GM18873 (cell line): Measurements from ENCODE around the gene RPL6.

Source experiments
- ATAC-seq: cut with Tn5 transposase; IDR thresholded peaks from one replicate; pipeline ENCODE4 v1.9.1; 2021; ENCODE audit warnings: mild to moderate bottlenecking, moderate library complexity, moderate number of reproducible peaks; ENCODE audit not compliant: unreplicated experiment, low FRiP score

The RPL6 gene

DNA sequence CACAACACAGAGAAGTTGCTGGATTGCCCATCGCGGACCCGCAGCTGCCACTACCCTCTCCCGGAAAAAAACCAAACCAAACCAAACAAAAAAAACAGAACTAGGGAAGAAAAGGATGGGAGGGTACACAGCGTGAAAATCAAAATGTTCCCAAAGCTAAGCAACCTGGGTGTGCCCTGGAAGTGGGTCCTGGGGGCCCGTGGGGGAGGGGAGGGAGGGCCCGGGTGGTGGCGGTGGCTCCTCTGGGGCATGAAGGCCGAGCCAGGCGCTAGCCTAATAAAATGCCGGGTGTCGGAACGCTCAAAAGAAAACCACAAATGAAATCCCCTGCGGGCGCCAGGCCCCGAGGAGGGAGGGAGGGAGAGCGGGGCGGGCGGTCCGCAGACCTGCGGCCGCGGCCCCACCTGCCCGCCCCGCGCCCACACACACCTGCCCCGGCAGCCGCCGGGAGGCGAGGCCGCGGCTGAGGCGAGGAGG lies 28.0 kb downstream of the RPL6 start:
- ATAC-seq: no peak

DNA sequence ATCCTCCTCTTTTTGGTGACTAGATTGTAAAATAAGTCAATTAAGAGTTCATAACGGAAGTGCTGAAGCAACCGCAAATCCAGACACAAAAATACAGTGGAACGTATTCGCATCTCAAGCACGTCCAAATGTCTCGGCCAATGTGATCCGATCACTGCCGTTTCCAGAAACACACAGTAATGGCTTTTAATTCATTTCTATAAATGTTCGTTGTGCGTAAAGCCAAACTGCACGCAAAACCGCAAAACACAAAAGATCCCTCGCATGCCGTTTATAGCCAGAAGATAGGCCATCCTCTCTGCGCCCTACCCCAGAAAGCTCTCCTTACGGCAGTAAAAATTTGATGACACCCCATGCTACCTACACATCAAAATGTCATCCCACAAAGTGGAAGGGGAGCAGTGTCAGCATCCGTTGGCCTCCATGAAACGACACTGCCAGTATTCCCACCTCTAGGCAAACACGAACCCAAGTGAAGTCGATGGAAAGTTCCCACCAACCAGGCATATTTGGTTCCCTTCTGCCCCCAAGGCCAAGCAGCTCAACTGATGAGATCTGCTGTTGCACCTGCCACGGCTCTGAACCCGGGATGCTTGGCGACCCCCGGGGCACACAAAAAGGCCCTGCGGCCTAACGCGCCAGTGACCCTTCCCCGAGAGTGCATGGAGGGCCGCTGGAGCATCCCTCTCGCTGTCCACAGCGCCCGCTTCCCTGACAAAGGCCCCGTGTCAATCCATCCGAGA lies 28.6 kb downstream of the RPL6 start:
- ATAC-seq: no peak

DNA sequence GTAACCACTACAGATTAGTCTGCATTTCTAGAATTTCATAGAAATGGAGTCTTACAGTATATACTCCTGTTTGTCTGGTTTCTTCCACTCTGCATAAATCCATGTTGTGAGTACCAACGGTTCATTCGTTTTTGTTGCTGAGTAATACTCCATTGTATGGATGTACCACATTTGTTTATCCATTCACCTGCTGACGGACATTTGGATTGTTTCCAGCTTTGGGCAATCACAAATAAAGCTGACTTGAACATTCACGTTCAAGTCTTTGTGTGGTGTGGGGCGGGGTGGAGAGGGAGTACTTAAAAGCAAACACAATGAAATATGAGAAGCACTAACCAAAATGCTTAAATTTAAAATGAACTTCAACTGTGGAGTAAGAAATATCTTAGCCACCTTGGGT lies 34.3 kb downstream of the RPL6 start:
- ATAC-seq: no peak

GRCh38 chr12:112374166-112374740 lies 35.2 kb downstream of the RPL6 start:
- ATAC-seq: no peak

DNA sequence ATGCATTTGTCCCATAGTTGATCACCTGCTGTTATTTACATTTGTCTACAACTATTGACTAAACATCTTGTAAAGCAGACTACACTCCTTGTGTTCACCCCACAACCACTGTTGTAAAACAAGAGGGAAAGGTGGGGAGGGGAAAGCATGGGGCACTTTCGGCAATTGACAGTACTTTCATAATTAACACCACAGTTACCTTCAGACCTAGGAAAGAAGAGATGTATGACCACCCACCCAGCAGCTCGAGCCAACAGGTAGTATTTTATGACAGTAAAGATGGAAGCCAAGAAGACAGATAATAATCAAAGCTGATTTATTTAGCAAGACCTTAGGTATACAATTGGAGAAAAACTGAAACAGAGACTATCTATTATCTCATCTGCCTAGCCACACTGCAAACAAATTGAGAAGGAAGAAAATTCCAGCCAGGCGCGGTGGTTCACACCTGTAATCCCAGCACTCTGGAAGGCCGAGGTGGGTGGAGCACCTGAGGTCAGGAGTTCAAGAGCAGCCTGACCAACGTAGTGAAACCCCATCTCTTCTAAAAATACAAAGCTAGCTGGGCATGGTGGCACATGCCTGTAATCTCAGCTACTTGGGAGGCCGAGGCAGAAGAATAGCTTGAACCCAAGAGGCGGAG lies 38.4 kb downstream of the RPL6 start:
- ATAC-seq: no peak

DNA sequence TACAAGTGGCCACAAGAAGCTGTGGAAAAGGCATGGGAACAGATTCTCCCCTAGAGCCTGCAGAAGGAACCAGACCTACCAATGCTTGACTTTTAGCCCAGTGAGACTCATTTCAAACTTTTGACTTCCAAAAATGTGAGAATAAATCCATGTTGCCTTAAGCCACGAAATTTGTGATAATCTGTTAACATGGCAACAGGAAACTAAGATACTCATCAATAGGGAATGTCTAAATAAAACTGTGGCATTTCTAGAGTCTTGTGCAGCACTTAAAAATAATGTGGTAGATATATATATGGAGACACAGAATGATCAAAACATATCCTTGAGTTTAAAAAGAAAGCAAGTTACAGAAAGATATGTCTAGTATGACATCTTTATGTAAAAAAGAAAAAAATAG lies 39.2 kb downstream of the RPL6 start:
- no peak for ATAC-seq

DNA sequence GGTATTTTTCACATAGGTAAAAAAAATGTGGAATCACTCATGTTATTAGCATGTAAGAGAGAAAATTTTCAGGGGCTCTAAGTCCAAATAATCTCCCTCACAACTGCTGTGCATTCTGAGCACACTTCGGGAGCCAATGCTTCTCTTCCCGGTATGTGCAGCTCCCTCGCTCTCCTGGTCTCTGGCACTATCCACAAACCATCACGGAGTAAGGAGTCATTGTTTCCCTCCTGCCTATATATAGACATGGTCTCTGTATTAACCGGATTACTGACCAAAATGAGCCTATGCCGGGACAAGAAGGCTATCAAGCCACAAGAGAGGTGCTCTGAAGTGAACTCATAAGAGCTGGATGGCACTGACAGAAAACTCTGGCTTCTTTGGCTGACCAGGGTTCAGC lies 40.5 kb downstream of the RPL6 start:
- no peak for ATAC-seq

DNA sequence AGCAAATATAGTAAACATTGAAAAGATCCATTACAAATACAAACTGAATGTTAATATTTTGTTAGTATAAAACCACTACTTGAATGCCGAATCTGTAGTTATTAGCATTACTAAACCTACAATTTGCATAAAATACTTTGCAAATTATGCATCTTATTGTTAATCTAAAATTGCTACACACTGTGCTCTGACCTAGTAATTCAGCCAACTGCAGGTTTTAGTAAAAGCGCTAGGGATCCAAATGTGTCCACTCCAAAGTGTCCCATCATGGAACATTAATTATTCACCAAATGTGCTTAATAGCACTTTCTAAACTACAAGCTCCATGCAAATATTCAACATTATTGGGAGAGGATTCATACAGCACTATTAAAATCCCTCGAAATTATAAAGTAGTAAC lies 41.4 kb downstream of the RPL6 start:
- no peak for ATAC-seq

- ATAC-seq: no peak
These were observed 47.1 kb downstream of the RPL6 start for GRCh38 chr12:112362310-112362709.

DNA sequence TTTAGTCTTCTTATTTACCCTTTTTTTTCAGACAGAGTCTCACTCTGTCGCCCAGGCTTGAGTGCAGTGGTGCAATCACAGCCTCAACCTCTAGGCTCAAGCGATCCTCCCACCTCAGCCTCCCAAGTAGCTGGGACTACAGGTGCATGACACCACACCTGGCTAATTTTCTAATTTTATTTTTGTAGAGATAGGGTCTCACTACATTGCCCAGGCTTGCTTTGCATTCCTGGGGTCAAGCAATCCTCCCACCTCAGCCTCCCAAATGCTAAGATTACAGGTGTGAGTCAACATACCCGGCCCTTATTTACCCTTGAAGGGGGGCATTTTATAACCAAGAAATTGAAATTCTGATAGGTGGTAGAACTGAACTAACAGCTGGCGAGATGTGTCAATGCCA lies 48.1 kb downstream of the RPL6 start:
- ATAC-seq: no peak

- no peak for ATAC-seq
These were observed 50.1 kb downstream of the RPL6 start for GRCh38 chr12:112359290-112359689.

- ATAC-seq: no peak
These were observed 52.2 kb downstream of the RPL6 start for GRCh38 chr12:112357214-112357613.
